Lower leg skin (tissue), 3 donors: Measurements from ENCODE around the gene NNMT.

Source experiments
- POLR2A ChIP-seq, 2 donors: fragments of 450-650 bp; IDR thresholded peaks; one replicate each; pipeline ENCODE4 v1.6.1; 2016 to 2017; ENCODE audit warnings: antibody characterized with exemption in 2 of 2, mild to moderate bottlenecking in 1 of 2, moderate library complexity in 1 of 2
- TF ChIP-seq, protein P1 (sequence below), 3 donors: fragments of 450-650 bp; IDR thresholded peaks; one replicate each; pipeline ENCODE4 v1.5.1; 2016; ENCODE audit warnings: antibody characterized with exemption in 3 of 3, mild to moderate bottlenecking in 3 of 3, moderate library complexity in 2 of 3

DNA sequence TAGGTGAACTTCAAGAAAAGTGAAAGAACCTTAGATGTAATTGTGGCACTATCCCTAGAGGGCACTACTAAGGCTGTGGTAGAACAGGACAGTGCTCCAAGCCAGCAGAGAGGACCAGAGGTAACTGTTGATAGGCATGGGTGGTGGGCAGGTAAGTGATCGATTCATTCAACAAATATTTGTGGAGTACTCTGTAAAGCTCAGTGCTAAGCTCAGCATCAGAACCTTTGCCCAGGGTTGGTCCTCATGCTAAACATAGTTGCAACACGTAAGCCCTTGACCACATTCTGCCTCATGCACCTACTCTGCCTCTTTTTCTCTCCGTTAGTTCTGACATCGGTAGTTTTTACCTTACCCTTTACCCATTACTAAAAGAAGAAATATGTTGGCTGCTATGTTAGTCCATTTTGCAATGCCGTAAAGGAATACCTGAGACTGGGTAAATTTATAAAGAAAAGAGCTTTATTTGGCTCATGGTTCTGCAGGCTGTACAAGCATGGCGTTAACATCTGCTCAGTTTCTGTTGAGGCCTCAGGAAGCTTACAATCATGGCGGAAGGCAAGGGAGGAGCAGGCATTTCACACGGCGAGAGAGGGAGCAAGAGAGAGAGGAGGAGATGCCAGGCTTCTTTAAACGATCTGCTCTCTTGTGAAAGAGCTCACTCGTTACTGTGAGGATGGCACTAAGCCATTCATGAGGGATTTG is 18.4 kb upstream of the NNMT start:
- TF ChIP-seq, protein P1, sequence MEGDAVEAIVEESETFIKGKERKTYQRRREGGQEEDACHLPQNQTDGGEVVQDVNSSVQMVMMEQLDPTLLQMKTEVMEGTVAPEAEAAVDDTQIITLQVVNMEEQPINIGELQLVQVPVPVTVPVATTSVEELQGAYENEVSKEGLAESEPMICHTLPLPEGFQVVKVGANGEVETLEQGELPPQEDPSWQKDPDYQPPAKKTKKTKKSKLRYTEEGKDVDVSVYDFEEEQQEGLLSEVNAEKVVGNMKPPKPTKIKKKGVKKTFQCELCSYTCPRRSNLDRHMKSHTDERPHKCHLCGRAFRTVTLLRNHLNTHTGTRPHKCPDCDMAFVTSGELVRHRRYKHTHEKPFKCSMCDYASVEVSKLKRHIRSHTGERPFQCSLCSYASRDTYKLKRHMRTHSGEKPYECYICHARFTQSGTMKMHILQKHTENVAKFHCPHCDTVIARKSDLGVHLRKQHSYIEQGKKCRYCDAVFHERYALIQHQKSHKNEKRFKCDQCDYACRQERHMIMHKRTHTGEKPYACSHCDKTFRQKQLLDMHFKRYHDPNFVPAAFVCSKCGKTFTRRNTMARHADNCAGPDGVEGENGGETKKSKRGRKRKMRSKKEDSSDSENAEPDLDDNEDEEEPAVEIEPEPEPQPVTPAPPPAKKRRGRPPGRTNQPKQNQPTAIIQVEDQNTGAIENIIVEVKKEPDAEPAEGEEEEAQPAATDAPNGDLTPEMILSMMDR (IDR thresholded peaks at IDR 0.05) = no peak
- no peak for TF ChIP-seq POLR2A (IDR thresholded peaks at IDR 0.05)
